SHP77 treated with DMSO at 0.1 percent for 48 hours (cell line): ENCODE measurements around the gene CPSF3.
"Not testable (repeated sequence)": the region's sequence is repeated elsewhere in the genome, so short reads cannot be mapped to it uniquely, and the experiment has no call there.

Source experiments
- DNase-seq: peaks from one replicate; lab custom pipeline; 2025; lab: John Stamatoyannopoulos, UW

CPSF3 gene

DNA sequence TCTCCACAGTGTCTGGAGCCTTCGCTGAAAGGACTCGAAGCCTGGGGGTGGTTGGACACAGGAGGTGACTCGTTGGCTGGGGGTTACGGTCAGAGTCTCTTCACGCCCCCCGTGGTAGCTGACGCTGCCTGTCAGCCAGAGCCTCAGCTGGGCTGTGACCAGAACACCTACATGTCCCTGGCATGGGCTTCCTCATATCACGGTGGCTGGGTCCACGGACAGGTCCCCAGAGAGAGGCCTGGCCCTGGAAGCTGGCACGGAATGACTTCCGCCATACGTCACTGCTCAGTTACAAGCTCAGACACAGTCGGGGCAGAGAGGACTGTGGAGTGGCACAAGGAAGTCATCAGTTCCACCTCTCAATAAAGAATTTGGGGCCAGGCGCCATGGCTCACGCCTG, 28.6 kb upstream of the CPSF3 start:
- no peak for DNase-seq

DNA sequence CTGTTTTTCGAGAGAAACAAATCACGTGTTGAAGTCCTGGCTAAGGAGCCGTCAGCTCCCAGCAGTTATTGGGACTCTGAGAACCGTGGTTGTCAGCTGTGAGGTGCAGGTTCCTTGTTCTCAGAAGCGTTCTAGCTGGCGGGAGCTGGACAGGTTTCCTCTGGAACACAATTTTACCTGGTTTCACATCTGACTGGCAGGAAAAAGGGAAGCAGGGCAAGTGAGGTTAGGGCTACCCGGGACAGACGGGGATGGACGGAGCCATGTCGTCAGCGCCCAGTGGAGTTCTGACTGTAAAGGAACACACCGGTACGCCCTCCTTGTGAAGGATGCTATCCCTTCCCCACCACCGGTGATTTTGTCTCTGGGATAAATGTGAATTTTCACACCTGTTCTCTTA, 26.3 kb upstream of the CPSF3 start:
- DNase-seq, result no peak

DNA sequence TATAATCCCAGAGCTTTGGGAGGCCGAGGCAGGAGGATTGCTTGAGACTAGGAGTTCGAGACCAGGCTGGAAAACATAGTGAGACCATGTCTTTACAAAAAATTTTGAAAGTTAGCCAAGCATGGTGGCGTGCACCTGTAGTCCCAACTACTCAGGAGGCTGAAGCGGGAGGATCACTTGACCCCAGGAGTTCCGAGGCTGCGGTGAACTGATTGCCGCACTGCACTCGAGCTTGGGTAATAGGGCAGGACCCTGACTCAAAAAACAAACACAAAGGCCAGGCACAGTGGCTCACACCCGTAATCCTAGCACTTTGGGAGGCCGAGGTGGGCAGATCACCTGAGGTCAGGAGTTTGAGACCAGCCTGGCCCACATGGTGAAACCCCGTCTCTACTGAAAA, 25.2 kb upstream of the CPSF3 start:
- not testable (repeated sequence) for DNase-seq

DNA sequence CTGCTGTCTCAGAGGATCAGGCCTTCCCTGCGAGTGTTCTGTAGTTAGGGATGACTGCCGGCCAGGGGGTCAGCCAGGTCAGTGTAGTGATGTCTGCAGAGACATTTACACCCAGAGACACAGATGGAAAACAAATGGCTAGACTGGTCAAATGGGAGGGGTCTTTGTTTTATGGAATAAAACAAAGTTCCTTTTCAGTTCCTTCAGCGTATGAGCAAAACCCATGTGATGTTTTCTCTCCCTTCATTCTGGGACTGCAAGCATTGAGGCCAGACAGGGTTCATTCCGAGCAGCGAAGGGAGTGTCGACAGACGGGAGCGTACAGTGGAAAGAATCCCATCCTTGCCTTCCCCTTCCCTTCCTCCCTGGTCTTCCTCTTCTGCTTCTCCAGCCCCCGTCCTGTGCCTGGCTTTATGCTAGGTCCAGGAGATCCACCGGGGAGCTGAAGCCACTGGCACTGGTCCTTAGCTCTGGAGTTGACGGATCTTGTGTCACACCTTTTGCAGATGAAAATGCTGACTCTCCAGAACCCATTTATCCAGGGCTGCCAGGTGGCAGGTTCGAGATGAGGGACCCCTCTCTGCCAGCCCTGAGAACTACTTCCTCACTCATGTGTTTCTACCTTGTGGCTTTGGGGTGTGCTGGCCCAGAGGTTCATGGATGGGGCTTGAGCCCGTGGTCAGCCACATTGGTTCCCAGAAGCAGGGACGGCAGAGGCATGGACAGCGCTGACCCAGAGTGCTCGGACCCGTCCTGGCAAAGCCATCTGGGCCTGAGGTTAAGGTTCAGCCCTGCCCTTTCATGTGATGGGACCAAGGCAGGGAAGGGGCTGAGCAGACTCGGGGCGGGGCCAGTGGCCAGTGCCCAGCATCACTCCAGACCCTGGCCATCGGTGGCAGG, 24.3 kb upstream of the CPSF3 start:
- no peak for DNase-seq

DNA sequence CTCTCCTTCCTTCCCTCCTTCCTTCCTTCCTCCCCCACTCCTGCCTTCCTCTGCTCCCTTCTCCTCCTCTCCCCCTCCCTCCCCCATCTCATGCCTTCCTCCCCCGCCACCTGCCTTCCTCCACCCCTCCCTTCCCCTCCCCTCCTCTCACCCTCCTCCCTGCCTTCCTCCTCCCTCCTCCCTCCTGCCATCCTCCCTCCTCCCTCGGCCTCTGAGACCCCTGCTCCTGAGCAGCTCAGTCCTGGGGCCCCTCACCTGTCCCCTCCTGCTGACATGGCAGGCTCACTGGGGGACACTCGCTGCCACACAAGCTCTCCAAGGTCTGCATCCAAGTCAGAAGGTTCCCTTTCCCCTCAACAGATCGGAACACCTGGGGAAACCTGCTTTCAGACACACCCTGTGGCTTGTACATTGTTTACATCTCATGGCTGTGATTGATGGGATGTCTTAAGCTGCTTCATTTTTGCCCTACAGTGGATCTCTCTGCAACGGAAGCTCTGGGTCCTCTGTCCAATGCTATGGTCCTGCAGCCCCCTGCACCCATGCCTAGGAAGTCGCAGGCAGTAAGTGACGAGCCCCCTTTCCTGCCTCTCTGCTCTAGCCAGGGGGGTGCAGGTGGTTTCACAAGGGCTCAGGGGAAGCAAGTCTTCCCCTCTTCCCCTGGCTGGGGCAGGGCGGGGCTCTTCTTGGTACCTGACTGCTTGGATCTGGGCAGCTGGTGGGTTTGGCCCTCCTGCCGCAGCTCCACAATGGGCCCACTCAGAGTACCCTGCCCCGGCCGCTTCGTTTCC, 23.0 kb upstream of the CPSF3 start:
- no peak for DNase-seq

DNA sequence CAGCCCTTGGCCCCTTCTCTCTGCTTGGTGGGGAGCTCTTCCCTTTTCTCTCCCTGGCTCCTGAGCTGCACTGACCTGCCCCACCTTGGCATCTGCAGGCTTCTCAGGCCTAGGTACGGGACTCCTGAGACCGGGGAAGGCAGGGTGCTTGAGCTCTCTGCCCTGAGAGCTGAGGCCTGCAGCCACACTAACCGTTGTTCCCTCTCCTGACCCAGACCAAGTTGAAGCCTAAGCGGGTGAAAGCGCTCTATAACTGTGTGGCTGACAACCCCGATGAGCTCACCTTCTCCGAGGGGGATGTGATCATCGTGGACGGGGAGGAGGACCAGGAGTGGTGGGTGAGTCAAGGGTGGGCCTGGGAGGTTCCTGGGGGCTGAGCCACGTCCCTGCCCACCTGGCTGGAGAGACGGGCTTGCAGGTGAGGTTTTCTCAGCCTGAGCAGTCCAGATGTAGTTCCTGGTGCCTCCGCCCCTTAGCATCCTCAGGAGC, 22.4 kb upstream of the CPSF3 start:
- no peak for DNase-seq

DNA sequence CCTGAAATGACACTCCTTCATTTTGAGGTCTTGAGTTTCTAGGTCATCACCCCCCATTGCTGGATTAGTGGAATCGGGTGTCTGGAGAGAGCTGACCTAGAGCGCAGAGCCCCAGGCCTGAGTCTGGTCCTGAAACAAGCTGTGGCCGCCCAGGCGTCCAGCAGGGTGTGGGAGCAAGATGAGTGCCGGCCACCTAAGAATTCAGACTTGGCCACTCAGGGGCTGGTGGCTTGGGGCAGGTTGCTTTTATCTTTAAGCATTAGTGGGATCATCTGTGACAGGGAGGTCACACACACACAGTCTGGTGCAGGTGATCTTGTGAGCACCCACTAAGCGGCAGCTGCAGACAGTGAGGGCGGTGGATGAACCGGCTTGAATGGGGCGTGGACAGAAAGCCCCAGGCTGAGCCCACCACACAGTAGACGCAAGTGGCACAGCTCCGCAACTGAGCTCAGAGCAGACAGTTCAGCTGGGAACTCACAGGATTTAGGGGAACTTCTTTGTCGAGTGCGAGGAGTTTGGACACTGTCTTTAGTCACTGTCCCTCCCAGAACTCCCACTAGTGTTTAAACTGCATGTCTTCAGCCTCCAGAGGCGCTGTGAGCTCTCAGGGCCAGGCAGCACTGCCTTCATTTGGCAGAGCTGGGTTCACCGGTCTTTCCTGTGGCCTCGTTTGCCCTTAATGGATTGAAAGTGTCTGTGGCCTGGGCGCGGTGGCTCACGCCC, 21.6 kb upstream of the CPSF3 start:
- no peak for DNase-seq

DNA sequence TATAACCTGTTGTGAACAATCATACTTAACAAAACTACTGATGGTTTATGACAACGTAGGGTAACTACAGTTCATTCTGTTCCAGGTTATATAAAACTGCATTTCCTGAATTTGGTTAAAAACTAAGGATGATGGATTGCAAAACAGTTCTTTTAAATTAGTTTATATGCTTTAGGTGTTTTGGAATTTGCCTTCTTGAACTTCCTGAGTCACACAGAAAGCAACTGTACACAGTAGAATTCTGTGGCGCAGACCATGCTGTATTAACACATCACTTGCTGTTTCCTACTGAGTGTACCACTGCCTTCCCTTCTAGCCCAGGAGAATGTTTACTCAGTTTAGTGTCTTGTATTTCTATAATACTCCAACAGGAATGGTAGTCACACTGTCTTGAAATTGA, 19.5 kb upstream of the CPSF3 start:
- no peak for DNase-seq

DNA sequence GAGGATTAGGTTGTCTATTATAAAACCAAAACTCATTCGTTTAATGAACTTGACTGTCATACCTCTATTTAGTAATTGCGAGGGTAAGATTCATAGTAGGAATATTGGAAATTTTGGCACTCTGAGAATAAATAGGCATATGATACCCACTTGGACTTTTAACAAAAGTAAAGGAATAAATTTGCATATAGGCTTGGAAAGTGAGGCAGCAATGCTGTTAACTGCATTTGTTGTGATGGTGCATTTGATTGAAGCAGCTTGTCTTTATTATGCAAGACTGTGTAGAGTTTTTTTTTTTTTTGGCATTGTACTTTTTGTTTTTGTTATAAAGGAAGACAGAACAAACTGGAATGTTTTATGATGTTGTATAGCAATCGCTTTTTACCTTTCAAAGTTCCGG, 19.0 kb upstream of the CPSF3 start:
- no peak for DNase-seq

DNA sequence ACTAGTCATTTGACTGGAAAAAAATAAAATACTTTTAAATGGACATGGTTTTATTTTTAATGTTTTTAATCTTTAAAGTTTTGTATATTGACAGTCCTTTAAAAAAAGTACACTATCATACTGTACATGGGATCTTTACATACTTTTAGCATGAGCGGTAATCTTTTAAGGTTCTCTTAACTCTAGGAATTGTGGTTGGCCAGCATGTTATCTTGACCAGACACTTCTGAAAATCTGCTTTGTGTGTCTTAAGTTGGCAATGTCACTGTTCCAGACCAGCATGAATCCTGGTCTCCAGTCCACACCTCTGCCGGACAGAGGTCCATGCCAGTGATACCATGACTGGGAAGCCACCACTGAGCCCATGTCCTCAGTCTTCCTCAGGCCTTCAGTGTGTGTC, 17.8 kb upstream of the CPSF3 start:
- no peak for DNase-seq

DNA sequence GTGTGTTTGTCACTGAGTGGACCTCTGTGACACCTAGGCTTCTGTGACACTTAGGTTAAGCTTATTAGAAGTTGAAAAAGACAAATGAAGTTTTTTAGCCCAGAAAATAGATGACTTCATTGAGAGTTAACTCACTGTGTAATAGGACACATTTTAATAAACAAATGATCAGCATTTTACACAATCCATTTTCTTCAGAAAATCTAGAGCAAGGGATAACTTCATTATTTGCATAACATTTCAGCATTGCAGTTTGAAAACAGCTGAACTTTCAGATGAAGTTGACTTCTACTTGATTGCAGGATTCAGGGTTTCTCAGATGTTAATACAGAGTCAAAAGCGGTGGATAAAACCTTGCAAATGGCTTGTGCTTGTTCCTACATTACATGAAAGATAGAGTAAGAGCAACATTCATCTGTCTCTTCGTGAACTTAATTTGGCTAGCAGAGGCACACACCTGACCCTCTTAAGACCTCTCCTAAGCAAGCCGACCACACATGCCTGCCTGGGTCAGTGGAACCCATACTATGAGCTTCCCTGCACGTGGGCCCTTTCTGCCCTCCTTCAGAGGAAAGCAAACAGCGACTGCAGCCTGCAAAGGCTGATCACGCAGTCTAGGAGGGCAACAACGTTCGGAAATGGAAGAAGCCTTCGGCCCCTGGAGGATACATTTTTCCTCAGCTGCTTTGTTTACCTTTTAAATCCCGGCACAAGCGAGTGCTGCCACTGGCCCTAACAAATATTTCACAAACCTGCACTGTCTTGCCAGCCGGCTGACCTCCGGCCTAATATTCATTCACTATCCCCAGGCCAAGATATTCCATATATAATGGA, 16.7 kb upstream of the CPSF3 start:
- no peak for DNase-seq

DNA sequence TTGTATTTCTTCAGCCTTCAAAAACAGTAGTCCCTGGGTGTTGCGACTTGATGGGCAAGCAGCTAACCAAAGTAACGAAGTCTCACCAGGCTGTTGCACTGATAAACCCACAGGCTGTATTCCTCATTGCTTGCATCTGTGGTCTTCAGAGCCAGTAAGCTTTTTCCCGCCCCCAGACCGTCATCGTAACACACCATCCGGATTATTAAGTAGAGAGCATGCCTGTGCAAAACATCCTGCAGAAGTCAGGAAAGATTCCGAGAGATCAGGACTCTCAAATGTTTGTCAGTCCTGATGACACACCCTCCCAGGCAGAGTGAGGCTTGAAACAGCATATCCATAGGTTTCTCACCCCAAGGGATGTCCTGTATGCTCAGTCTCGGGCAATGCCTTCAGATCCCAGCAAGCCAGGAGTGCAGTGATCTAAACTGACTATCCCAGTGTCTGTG, 16.1 kb upstream of the CPSF3 start:
- DNase-seq, result no peak

DNA sequence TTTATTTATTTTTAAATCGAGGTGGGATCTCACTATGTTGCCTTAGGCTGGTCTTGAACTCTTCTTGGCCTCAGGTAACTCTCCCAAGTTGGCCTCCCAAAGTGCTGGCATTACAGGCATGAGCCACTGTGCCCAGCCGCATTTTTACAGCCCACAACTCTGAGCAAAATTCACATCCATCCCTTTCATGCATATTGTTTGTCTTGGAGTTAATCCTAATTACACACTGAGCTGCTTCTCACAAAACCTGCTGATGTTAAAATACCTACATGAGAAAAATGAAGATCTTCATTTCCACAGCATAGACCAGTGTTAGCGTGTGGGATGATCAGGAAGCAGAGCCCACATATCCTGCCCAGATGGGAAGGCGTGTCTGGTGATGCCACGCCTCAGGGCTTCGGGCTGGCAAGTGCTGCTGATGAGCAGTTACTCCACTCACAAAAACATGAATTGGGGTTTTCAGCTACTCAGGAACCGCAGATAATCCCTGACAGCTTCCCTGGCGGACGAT, 14.8 kb upstream of the CPSF3 start:
- DNase-seq, result no peak

DNA sequence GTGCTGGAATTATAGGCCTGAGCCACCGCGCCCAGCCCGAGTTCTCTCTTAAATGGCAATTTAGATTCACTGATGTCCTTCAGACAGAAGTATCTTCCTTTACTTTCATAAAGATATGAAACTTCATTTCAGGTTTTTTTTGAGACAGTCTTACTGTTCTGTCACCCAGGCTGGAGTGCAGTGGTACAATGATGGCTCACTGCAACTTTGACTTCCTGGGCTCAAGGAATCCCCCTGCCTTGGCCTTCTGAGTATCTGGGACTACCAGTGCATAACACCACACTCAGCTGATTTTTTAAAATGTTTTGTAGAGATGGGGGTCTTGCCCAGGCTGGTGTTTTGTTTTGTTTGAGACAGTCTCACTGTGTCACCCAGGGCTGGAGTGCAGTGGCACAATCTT, 13.3 kb upstream of the CPSF3 start:
- DNase-seq, result no peak

DNA sequence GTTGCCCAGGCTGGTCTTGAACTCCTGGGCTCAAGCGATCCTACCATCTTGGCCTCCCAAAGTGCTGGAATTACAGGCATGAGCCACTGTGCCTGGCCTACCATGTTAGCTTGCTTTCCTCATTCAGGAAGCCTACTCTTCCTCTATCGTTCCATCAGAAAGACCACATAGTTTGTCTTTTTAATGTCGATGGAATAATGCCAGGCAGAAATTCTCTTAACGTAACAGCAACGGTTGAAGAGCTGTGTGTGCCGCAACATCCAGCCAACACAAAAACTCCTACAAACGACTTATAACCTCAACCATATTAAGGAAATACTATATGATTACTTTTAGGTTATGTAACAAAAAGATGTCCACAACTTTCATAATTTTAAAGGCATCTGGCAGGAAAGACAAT, 10.7 kb upstream of the CPSF3 start:
- no peak for DNase-seq

DNA sequence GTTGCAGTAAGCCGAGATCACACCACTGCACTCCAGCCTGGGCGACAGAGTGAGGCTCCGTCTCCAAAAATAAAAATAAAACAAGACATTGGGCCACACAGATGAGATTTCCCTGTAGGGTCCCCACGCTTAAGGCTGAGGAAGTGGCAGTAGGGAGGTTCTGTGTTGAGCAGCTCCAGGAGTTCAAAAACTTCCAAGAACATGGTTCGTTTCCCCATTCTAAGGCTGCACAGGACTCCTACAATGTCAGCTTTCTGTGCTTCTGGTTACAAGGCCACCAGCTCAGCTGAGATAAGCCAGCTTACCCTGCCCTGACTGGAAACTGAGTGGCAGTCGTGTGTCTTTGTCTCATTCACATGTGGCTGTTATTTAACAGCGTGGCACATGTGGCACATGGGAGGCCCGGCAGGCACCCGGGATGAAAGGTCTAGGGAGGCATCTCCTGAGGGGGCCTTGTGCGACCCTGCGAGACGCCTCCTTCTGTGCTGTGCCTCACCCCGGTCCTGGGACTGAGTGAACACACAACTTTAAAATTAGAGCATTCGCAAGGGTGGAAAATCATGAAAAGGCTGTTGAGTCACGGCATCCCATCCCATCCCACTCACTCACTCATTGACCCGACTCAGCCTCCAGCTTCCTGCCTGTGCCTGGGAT, 7.8 kb upstream of the CPSF3 start:
- no peak for DNase-seq

DNA sequence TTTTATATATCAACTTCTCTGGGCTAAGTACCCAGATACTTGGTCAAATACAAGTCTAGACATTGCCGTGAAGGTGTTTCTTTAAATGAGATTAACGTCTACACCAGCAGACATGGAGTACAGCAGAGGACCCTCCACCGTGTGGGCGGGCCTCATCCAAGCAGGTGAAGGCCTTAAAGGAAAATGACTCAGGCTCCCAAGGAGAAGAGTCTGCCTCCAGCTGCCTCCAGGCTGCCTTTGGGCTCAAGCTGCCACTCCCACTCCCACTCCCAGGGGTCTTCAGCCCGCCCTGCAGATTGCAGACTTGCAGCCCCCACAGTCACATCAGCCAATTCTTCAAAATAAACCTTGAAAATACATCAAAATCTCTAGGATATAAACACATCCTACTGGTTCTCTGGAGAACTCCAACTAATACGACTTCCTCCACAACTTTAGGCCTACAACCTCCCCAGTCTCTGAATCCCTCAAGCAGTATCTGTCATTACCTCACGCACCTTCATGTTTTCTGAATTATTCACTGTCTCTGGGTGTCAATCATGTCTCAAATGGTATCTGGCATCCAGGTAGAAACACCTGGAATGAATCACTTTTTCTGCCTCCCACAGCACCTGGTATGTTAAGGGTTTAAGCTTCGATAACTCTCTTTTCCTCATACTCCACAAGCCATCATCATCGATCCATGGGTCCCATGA, 7.0 kb upstream of the CPSF3 start:
- no peak for DNase-seq

DNA sequence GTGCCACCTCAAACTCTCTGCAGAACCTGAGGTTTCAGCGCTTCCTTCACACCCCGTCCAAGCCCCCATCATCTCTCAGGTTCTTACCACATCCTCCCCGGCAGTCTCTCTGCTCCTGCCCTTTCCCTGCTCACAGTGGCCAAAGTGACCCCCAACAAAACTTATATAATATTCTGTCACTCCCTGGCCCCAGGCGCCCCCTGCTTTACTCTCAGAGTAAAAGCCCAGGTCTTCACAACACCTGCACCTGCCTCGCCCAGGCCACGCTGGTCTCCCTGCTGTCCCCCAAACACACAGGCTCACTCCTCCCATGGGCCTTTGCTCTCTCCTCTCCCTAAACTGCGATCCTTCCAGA, 6.5 kb upstream of the CPSF3 start:
- no peak for DNase-seq

DNA sequence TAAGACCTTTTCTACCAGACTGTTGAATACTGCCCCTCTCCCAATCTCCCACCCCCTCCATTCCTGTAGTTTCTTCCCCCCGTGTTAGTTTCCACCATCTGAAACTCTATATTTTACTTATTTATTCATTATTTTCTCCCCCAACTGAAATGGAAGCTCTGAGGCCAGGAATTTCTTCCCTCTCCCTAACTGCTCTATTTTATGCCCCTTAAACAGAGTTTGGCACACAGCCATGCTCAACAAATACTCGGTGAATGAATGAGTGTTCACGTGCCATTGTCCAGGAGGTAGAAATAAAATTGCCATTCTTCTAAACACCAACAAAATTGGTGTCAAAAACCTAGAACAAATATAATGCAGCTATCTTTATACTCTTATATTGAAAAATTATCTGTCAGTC, 5.7 kb upstream of the CPSF3 start:
- no peak for DNase-seq

DNA sequence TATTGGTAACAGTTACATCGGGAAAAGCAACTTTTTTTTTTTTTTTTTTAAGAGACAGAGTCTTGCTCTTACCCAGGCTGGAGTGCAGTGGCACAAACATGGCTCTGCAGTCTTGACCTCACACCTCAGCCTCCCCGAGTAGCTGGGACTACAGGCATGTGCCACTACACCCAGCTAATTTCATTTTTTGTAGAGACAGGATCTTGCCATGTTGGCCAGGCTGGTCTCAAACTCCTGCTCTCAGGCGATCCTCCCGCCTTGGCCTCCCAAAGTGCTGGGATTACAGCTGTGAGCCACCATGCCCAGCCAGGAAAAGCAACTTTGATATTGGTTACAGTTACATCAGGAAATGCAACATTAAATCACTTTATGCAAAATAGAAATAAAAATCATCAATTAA, 4.7 kb upstream of the CPSF3 start:
- no peak for DNase-seq
